ENCODE measurements around the gene SLC12A3.

The SLC12A3 gene

GRCh38 chr16:56910112-56910511 is 45.1 kb downstream of the SLC12A3 start:
- H3K36me3 ChIP-seq (ENCODE audit: control insufficient read depth, insufficient read depth, low read length): no peaks in the 10 kb centered on the region
- no peak for TF ChIP-seq CTCF (IDR thresholded peaks at IDR 0.05; ENCODE audit: insufficient read depth, low read length, poor library complexity, severe bottlenecking)
- peaks cover 1% of the 10 kb centered on the region; the same call in 1 of the 2 replicates for H3K27me3 ChIP-seq (replicated peaks; ENCODE audit: control insufficient read depth, insufficient read depth, low read length)
- no peak overlapping the region for H3K4me3 ChIP-seq (replicated peaks; ENCODE audit: low read depth, low read length)
- no peak for DNase-seq (ENCODE audit: extremely low read depth, insufficient read length)

- Histone ChIP-seq H3K27me3 (replicated peaks; ENCODE audit: control insufficient read depth, insufficient read depth, low read length) (no peaks in the 10 kb centered on the region; the same call in 1 of the 2 replicates), H3K36me3 (ENCODE audit: control insufficient read depth, insufficient read depth, low read length) (no peaks in the 10 kb centered on the region), H3K4me3 (replicated peaks; ENCODE audit: low read depth, low read length) (no peak overlapping the region)
- TF ChIP-seq CTCF (IDR thresholded peaks at IDR 0.05; ENCODE audit: insufficient read depth, low read length, poor library complexity, severe bottlenecking): no peak
- DNase-seq (ENCODE audit: extremely low read depth, insufficient read length): no peak
Observed at GRCh38 chr16:56910654-56911539, 45.9 kb downstream of the SLC12A3 start.

GRCh38 chr16:56911771-56912571 is 47.0 kb downstream of the SLC12A3 start:
- no peaks in the 10 kb centered on the region; the same call in 1 of the 2 replicates for H3K27me3 ChIP-seq (replicated peaks; ENCODE audit: control insufficient read depth, insufficient read depth, low read length)
- TF ChIP-seq CTCF (IDR thresholded peaks at IDR 0.05; ENCODE audit: insufficient read depth, low read length, poor library complexity, severe bottlenecking): no peak
- peak; percentile 78 for DNase-seq (ENCODE audit: extremely low read depth, insufficient read length)
- H3K4me3 ChIP-seq (replicated peaks; ENCODE audit: low read depth, low read length): no peak overlapping the region
- no peaks in the 10 kb centered on the region for H3K36me3 ChIP-seq (ENCODE audit: control insufficient read depth, insufficient read depth, low read length)

GRCh38 chr16:56912746-56913708 is 48.0 kb downstream of the SLC12A3 start:
- Histone ChIP-seq H3K27me3 (replicated peaks; ENCODE audit: control insufficient read depth, insufficient read depth, low read length) (no peaks in the 10 kb centered on the region; the same call in 1 of the 2 replicates), H3K4me3 (replicated peaks; ENCODE audit: low read depth, low read length) (no peak overlapping the region), H3K36me3 (ENCODE audit: control insufficient read depth, insufficient read depth, low read length) (no peaks in the 10 kb centered on the region)
- no peak for TF ChIP-seq CTCF (IDR thresholded peaks at IDR 0.05; ENCODE audit: insufficient read depth, low read length, poor library complexity, severe bottlenecking)
- no peak for DNase-seq (ENCODE audit: extremely low read depth, insufficient read length)

GRCh38 chr16:56914896-56915295 is 49.9 kb downstream of the SLC12A3 start:
- no peak for DNase-seq (ENCODE audit: extremely low read depth, insufficient read length)
- Histone ChIP-seq H3K4me3 (replicated peaks; ENCODE audit: low read depth, low read length) (no peak overlapping the region), H3K36me3 (ENCODE audit: control insufficient read depth, insufficient read depth, low read length) (no peaks in the 10 kb centered on the region), H3K27me3 (replicated peaks; ENCODE audit: control insufficient read depth, insufficient read depth, low read length) (no peaks in the 10 kb centered on the region)
- no peak for TF ChIP-seq CTCF (IDR thresholded peaks at IDR 0.05; ENCODE audit: insufficient read depth, low read length, poor library complexity, severe bottlenecking)
